ENCODE measurements around the gene ZC3HAV1. TPM values are rescaled to one million over a fixed set of nuclear protein-coding genes. Genes with fewer than 3 reads are reported as not detected.
"Not testable (repeated sequence)": the region's sequence is repeated elsewhere in the genome, so short reads cannot be mapped to it uniquely, and the experiment has no call there.

Gene ZC3HAV1
- total RNA-seq, 4 donors from 2014 or later: 27.7 to 34.7 (median 29.2) TPM

DNA sequence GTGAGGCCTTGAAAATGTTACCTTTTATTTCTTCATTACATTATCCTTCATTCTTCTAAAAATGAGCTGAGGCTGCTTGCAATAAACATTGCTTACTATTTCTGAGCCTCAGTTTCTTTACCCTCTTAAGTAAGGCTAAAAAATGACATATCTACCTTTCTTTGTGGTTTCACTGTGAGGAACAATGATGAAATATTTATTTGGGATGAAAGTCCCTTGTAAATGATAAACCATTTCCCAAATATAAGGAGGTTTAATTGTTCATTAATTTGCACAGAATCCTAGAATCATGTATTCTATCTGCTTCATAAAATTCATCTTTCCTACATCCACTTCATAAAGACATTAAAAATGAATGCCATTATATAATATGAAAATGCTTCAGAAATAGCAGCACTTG, 27.9 kb downstream of the ZC3HAV1 start:
- H3K9me3 ChIP-seq: no peaks in the 10 kb centered on the region
- TF ChIP-seq POLR2A (IDR thresholded peaks at IDR 0.05) (no peak), CTCF (IDR thresholded peaks at IDR 0.05) (no peak)
- H3K4me1 ChIP-seq: peaks cover 0 to 12% (median 3%) of the 10 kb centered on the region in 3 donors
- DNase-seq: no peak
- no peaks in the 10 kb centered on the region for H3K27me3 ChIP-seq
- intact Hi-C loops (cut with DNase I): no loop called here
- H3K27ac ChIP-seq: no peak overlapping the region
- H3K4me3 ChIP-seq: no peak overlapping the region
- peaks cover 27 to 100% (median 45%) of the 10 kb centered on the region in 3 donors for H3K36me3 ChIP-seq

DNA sequence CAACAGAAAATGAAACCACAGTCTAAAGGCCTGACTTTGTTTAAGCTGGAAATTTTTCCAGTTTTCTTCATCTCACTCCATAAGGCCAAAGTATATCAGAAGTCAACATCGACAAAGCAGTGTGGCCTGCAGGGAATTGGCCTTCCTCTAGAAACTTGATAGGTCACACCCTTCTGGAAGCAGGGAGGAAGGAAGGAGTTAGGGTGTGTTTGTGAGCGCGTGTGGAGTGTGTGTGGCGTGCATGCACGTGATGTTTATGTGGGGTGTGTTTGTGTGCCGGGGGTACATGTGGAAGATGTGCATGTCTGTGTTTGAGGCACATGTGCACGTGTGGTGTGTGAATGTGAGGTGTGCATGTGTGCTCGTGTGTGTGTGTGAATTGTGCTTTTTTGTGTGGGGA, 28.6 kb downstream of the ZC3HAV1 start:
- DNase-seq: no peak
- intact Hi-C loops (cut with DNase I): no loop called here
- Histone ChIP-seq H3K27ac (no peak overlapping the region), H3K9me3 (no peaks in the 10 kb centered on the region), H3K4me1 (peaks cover 0 to 12% (median 3%) of the 10 kb centered on the region in 3 donors), H3K36me3 (peaks cover 24 to 100% (median 43%) of the 10 kb centered on the region in 3 donors), H3K27me3 (no peaks in the 10 kb centered on the region), H3K4me3 (no peak overlapping the region)
- 64 to 74% methylated on average over 8 of the region's 8 CpGs for WGBS, 2 donors
- TF ChIP-seq CTCF (IDR thresholded peaks at IDR 0.05) (no peak), POLR2A (IDR thresholded peaks at IDR 0.05) (no peak)

DNA sequence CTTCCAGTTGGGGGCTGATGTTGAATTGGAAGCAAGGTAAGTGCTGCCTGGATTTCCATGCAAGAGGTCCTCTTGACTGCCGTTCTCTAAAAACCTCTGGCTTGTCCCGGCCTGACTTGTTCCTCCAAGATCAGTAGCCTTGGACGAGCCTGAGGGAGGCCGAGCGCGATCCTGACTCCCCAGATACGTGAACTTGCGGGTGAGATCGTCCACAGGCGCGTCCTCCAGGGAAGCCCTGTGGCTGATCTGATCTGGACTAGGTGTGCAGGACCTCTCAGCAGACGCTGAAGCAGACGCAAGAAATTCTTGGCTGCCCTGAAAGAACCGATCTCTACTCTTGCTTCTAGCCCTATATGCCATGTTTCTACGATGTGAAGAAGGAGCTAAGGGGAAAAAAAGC, 29.7 kb downstream of the ZC3HAV1 start:
- Histone ChIP-seq H3K27ac (no peak overlapping the region), H3K9me3 (no peaks in the 10 kb centered on the region), H3K27me3 (no peaks in the 10 kb centered on the region), H3K4me3 (no peak overlapping the region), H3K36me3 (peaks cover 24 to 98% (median 45%) of the 10 kb centered on the region in 3 donors), H3K4me1 (peaks cover 0 to 13% (median 3%) of the 10 kb centered on the region in 3 donors)
- intact Hi-C loops (cut with DNase I): loop anchor here (5.0 to 10.0 kb wide), 2 partner anchors 63 to 195 kb away; no protein-coding TSS in a partner anchor
- WGBS, 2 donors: 95% methylated on average over 8 to 12 of the region's 15 CpGs
- DNase-seq: no peak
- no peak for TF ChIP-seq POLR2A (IDR thresholded peaks at IDR 0.05)
- TF ChIP-seq CTCF (IDR thresholded peaks at IDR 0.05): no peak

GRCh38 chr7:139078911-139079310, 30.6 kb downstream of the ZC3HAV1 start:
- no peak for DNase-seq
- Histone ChIP-seq H3K27ac (no peak overlapping the region), H3K4me3 (no peak overlapping the region), H3K4me1 (peaks cover 0 to 16% (median 3%) of the 10 kb centered on the region in 3 donors), H3K36me3 (peaks cover 24 to 94% (median 41%) of the 10 kb centered on the region in 3 donors), H3K27me3 (no peaks in the 10 kb centered on the region), H3K9me3 (no peaks in the 10 kb centered on the region)
- intact Hi-C loops (cut with DNase I): loop anchor here (5.0 to 10.0 kb wide), 2 partner anchors 62 to 194 kb away; no protein-coding TSS in a partner anchor
- WGBS, 2 donors: 80% methylated on average over 1 of the region's 1 CpG; no CpG with 5 or more reads in 1 of the 2 donors
- TF ChIP-seq POLR2A (IDR thresholded peaks at IDR 0.05) (no peak), CTCF (IDR thresholded peaks at IDR 0.05) (no peak)

GRCh38 chr7:139078399-139078798, 31.1 kb downstream of the ZC3HAV1 start:
- peaks cover 28 to 94% (median 46%) of the 10 kb centered on the region in 3 donors for H3K36me3 ChIP-seq

DNA sequence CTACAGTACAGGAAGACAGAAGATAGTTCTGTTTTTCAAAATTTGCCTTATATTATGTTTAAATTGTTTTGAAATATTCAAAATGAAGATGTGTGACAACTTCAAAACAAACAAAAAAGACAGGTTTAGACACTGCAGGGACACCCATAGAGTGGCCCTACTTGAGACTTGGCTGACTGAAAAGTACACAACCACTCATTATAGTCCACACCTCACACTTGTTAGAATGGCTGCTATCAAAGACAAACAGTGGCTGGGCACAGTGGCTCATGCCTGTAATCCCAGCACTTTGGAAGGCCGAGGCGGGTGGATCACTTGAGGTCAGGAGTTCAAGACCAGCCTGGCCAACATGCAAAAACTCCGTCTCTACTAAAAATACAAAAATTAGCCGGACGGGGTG, 31.8 kb downstream of the ZC3HAV1 start:
- H3K27ac ChIP-seq, H3K27me3 ChIP-seq, H3K4me3 ChIP-seq, DNase-seq, H3K9me3 ChIP-seq: not testable (repeated sequence)
- WGBS, 2 donors: 92 to 94% methylated on average over 4 to 5 of the region's 5 CpGs
- H3K4me1 ChIP-seq: peaks cover 0 to 23% (median 3%) of the 10 kb centered on the region in 3 donors
- intact Hi-C loops (cut with DNase I): loop anchor here (5.0 to 10.0 kb wide), 2 partner anchors 60 to 193 kb away; no protein-coding TSS in a partner anchor
- peaks cover 28 to 94% (median 51%) of the 10 kb centered on the region in 3 donors for H3K36me3 ChIP-seq

More at GRCh38 chr7:139078399-139078798, 31.1 kb downstream of the ZC3HAV1 start:
- no peak for DNase-seq
- Histone ChIP-seq H3K27ac (no peak overlapping the region), H3K4me3 (no peak overlapping the region), H3K4me1 (peaks cover 0 to 17% (median 3%) of the 10 kb centered on the region in 3 donors), H3K27me3 (no peaks in the 10 kb centered on the region), H3K9me3 (no peaks in the 10 kb centered on the region)
- TF ChIP-seq CTCF (IDR thresholded peaks at IDR 0.05) (no peak), POLR2A (IDR thresholded peaks at IDR 0.05) (no peak)
- intact Hi-C loops (cut with DNase I): loop anchor here (5.0 to 10.0 kb wide), 2 partner anchors 61 to 194 kb away; no protein-coding TSS in a partner anchor
- WGBS, 2 donors: 88 to 100% methylated on average over 1 of the region's 1 CpG
